B cell (primary cell): ENCODE measurements around the gene NT5C.

Source experiments
- EZH2 ChIP-seq: IDR thresholded peaks from 2 replicates; pipeline ENCODE4 v1.6.1; 2012; ENCODE audit warnings: borderline replicate concordance, low read depth, mild to moderate bottlenecking, moderate library complexity, low read length; ENCODE audit not compliant: insufficient read depth, poor library complexity, severe bottlenecking
- TF ChIP-seq, protein P1 (sequence below): fragments of 200-600 bp; IDR thresholded peaks from one replicate; pipeline ENCODE4 v1.8.0; 2022; ENCODE audit warnings: antibody characterized with exemption, mild to moderate bottlenecking

DNA sequence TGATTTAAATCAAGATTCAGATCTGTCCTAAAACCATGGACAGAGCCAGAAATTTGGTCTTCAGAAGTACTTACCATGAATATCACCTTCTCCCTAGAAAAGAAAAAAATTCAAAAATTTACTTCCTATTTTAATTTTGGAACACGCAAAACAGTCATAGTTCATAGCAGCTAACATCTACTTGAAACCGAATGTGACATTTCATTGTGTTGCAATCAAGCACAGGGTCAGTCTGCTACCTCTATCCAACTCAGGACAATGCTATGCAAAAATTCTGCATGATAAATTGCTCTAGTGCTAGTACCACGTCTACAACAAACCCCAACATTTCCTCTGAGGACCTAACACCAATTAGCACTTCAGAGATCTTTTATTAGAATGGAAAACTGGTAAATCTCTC, 15.1 kb upstream of the NT5C start:
- TF ChIP-seq, protein P1, sequence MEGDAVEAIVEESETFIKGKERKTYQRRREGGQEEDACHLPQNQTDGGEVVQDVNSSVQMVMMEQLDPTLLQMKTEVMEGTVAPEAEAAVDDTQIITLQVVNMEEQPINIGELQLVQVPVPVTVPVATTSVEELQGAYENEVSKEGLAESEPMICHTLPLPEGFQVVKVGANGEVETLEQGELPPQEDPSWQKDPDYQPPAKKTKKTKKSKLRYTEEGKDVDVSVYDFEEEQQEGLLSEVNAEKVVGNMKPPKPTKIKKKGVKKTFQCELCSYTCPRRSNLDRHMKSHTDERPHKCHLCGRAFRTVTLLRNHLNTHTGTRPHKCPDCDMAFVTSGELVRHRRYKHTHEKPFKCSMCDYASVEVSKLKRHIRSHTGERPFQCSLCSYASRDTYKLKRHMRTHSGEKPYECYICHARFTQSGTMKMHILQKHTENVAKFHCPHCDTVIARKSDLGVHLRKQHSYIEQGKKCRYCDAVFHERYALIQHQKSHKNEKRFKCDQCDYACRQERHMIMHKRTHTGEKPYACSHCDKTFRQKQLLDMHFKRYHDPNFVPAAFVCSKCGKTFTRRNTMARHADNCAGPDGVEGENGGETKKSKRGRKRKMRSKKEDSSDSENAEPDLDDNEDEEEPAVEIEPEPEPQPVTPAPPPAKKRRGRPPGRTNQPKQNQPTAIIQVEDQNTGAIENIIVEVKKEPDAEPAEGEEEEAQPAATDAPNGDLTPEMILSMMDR = no peak
- no peak for TF ChIP-seq EZH2
